GM12892 (cell line): ENCODE measurements around the gene C16orf78.

Experiments
- POLR2A ChIP-seq: IDR thresholded peaks from 2 replicates; pipeline ENCODE4 v1.6.1; 2011; ENCODE audit warnings: low read depth, low read length, control low read depth
- POLR2AphosphoS5 ChIP-seq: IDR thresholded peaks from 2 replicates; pipeline ENCODE4 v1.6.1; 2011; ENCODE audit warnings: low read depth, low read length, control low read depth
- TAF1 ChIP-seq: IDR thresholded peaks from 2 replicates; pipeline ENCODE4 v1.6.1; 2011; ENCODE audit warnings: low read depth, mild to moderate bottlenecking, control low read depth, low read length, borderline replicate concordance

DNA sequence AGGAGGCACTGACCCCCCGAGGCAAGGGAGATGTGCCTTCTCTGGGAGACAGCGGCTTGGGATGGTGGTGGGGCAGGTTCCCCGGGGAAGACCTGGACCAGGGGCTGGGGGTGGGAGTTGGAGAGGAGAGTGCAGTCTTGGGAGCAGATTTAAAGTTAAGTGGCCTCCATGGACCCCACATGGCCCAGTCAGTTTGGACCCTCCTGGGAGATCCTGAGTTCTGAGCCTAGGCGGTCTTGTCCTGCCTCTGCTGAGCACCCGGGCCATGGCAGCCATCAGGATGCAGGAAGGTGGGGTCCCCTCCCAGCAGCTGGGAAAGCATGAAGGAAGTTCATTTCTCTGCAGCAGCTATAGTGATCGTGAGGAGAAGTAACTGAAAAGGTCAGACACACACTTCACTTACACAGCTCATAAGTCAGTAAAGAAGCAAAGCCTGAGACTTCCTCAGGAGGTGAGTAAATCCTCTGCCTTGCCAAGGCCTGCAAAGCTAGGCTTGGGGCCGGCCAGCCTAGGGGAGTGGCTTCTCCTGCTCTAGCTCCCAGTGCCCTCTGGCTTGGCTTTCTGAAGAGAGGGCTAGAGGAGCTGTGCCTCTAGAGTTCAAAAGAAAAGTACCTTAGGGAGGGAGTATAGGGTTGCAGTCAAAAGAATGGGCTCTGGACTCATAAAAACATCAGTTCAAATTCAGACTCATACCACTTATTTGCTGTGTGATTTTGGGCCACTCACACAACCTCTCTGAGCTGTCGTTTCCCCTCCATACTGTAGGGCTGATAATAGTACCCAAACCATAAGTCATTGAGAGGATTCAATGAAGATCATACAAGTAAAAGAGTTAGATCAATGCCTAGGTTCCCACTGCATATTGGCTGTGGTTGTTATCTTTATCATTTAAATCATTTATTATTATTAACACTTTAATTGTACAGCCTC, 31.0 kb upstream of the C16orf78 start:
- TF ChIP-seq TAF1 (no peak), POLR2AphosphoS5 (no peak), POLR2A (no peak)
